Endothelial cell of umbilical vein (primary cell): ENCODE results near the gene ABCB4. TPM values are rescaled to one million over a fixed set of nuclear protein-coding genes. Genes with fewer than 3 reads are reported as not detected.

Experiments
- BruUV-seq: library from RNA; stranded (reverse); fragments of 400-500 nt; replicated peaks from 2 replicates; lab custom pipeline; 2021; lab: Mats Ljungman, UMichigan
- CTCF ChIA-PET: fragments of 300-600, 350-600 bp; sonication (Branson Sonifier 250); formaldehyde crosslinking; loops from one replicate; lab custom pipeline; 2021; ENCODE audit warnings: antibody characterized with exemption, inconsistent platforms; lab: Charles Lee
- POLR2A ChIA-PET: fragments of 300-600, 350-600 bp; sonication (Branson Sonifier 250); formaldehyde crosslinking; loops from one replicate; lab custom pipeline; 2021; ENCODE audit warnings: antibody characterized with exemption, inconsistent platforms; lab: Charles Lee
- DNase-seq: peaks from one replicate; pipeline ENCODE4 v3.0.0-alpha.2; 2011; ENCODE audit warnings: low read depth, low spot score
- FAIRE-seq: peaks from 2 replicates; lab custom pipeline; 2011; peaks lifted over from hg19 to GRCh38; lab: Jason Lieb, UNC
- H2AFZ ChIP-seq: 2 replicates; pipeline ENCODE4 v1.6.0; 2012; ENCODE audit warnings: low read depth, low read length, control low read depth, inconsistent platforms
- H3K27ac ChIP-seq: 2 replicates; pipeline ENCODE4 v1.5.1; 2011; ENCODE audit warnings: low read depth, mild to moderate bottlenecking, control low read depth, low read length, moderate library complexity; ENCODE audit not compliant: insufficient read depth
- H3K27me3 ChIP-seq, 2 experiments: 2 replicates each; pipeline versions ENCODE4 v1.6.0 to v1.6.1; 2011; ENCODE audit warnings: low read length in 2 of 2, mixed read lengths in 1 of 2; ENCODE audit not compliant: control insufficient read depth in 2 of 2, insufficient read depth in 2 of 2
- H3K36me3 ChIP-seq, 2 experiments: 2 replicates in 1 of 2; 3 replicates in 1 of 2; pipeline ENCODE4 v1.5.1; 2011; ENCODE audit warnings: low read length in 2 of 2, mild to moderate bottlenecking in 1 of 2, moderate library complexity in 1 of 2; ENCODE audit not compliant: control insufficient read depth in 2 of 2, insufficient read depth in 2 of 2; ENCODE audit errors: extremely low read depth in 1 of 2
- H3K4me1 ChIP-seq: 3 replicates; pipeline ENCODE4 v1.5.1; 2011; ENCODE audit warnings: mild to moderate bottlenecking, low read length; ENCODE audit not compliant: control insufficient read depth, insufficient read depth; ENCODE audit errors: extremely low read depth
- H3K4me2 ChIP-seq: 2 replicates; pipeline ENCODE4 v1.6.1; 2011; ENCODE audit warnings: low read length, control low read depth, mixed read lengths; ENCODE audit not compliant: insufficient read depth
- H3K4me3 ChIP-seq, 3 experiments: fragments of 200-600 bp in 1 of 3; sonication (generic), shearing (Covaris generic) in 1 of 3; replicated peaks in 1 of 3; 2 replicates each; pipeline ENCODE4 v1.5.1; 2011 to 2016; ENCODE audit warnings: control low read depth in 3 of 3, low read length in 3 of 3, mild to moderate bottlenecking in 2 of 3, inconsistent platforms in 1 of 3, low read depth in 1 of 3, moderate library complexity in 1 of 3; ENCODE audit not compliant: insufficient read depth in 1 of 3
- H3K79me2 ChIP-seq: 2 replicates; pipeline ENCODE4 v1.6.0; 2012; ENCODE audit warnings: low read length, inconsistent platforms; ENCODE audit not compliant: control insufficient read depth, insufficient read depth
- H3K9ac ChIP-seq: replicated peaks from 2 replicates; pipeline ENCODE3; 2011; ENCODE audit warnings: low read length, control low read depth; ENCODE audit not compliant: insufficient read depth; ENCODE audit errors: extremely low read depth
- H3K9me1 ChIP-seq: replicated peaks from 3 replicates; pipeline ENCODE4 v1.6.0; 2011; ENCODE audit warnings: mild to moderate bottlenecking, low read length; ENCODE audit not compliant: control insufficient read depth, insufficient read depth; ENCODE audit errors: extremely low read depth
- H3K9me3 ChIP-seq: replicated peaks from 2 replicates; pipeline ENCODE4 v1.5.1; 2012; ENCODE audit warnings: low read length, inconsistent platforms; ENCODE audit not compliant: control insufficient read depth, insufficient read depth
- H4K20me1 ChIP-seq: replicated peaks from 2 replicates; pipeline ENCODE3; 2011; ENCODE audit warnings: mild to moderate bottlenecking, low read length; ENCODE audit not compliant: control insufficient read depth, insufficient read depth; ENCODE audit errors: extremely low read depth
- CTCF ChIP-seq, 2 donors: IDR thresholded peaks; 1 replicate in 1 of 2; 2 replicates in 1 of 2; pipeline ENCODE4 v1.5.1; 2011; ENCODE audit warnings: low read length in 2 of 2, mild to moderate bottlenecking in 2 of 2, moderate library complexity in 2 of 2, control low read depth in 1 of 2, inconsistent platforms in 1 of 2, low read depth in 1 of 2; ENCODE audit not compliant: insufficient read depth in 1 of 2; ENCODE audit errors: extremely low read depth in 1 of 2
- EZH2 ChIP-seq: IDR thresholded peaks from 2 replicates; pipeline ENCODE4 v1.6.1; 2012; ENCODE audit warnings: borderline replicate concordance, low read depth, mild to moderate bottlenecking, moderate library complexity, low read length, inconsistent platforms; ENCODE audit not compliant: severe bottlenecking
- FOS ChIP-seq: IDR thresholded peaks from 2 replicates; pipeline ENCODE4 v1.6.1; 2011; ENCODE audit warnings: mild to moderate bottlenecking, low read length, moderate library complexity, borderline replicate concordance; ENCODE audit not compliant: insufficient read depth
- GATA2 ChIP-seq: IDR thresholded peaks from 2 replicates; pipeline ENCODE4 v1.7.0; 2011; ENCODE audit warnings: low read depth, mild to moderate bottlenecking, moderate library complexity, mixed read lengths, low read length; ENCODE audit not compliant: insufficient read length, insufficient read depth
- JUN ChIP-seq: IDR thresholded peaks from 2 replicates; pipeline ENCODE4 v1.6.1; 2011; ENCODE audit warnings: borderline replicate concordance, low read depth; ENCODE audit not compliant: insufficient read length, insufficient read depth
- MAX ChIP-seq: IDR thresholded peaks from 2 replicates; pipeline ENCODE4 v1.6.1; 2011; ENCODE audit not compliant: insufficient read depth, insufficient read length
- MYC ChIP-seq: IDR thresholded peaks from one replicate; pipeline ENCODE4 v1.6.1; 2011; ENCODE audit warnings: mild to moderate bottlenecking, low read depth, low read length
- POLR2A ChIP-seq: IDR thresholded peaks from 2 replicates; pipeline ENCODE4 v1.6.1; 2012; ENCODE audit warnings: low read depth, mild to moderate bottlenecking, control low read depth, low read length
- POLR2AphosphoS5 ChIP-seq: IDR thresholded peaks from 2 replicates; pipeline ENCODE4 v1.6.1; 2012; ENCODE audit warnings: low read depth, mild to moderate bottlenecking, control low read depth, low read length, moderate library complexity; ENCODE audit not compliant: insufficient read depth
- dilution Hi-C: fragments of 300-500 bp; cut with MboI; formaldehyde crosslinking; loops from one replicate; pipeline ENCODE4 v1.15.0; 2019; ENCODE audit warnings: low sequenced_read_pairs; ENCODE audit not compliant: extremely low pct_ligation_motif_present
- intact Hi-C: fragments of 100-400 bp; cut with micrococcal nuclease; formaldehyde crosslinking; loops from one replicate; pipeline ENCODE4 v1.10.0; 2022
- polyA plus RNA-seq, 4 experiments: library from polyadenylated mRNA; depleted of rRNA in 3 of 4; stranded (reverse) in 3 of 4; unstranded in 1 of 4; fragments of >200 nt; gene quantifications; 2 replicates each; pipeline versions ENCODE4 v1.2.1 to v1.2.3, GENCODE V29; 2011 to 2012; ENCODE audit warnings: missing spikeins in 1 of 4
- total RNA-seq: library from RNA; stranded (reverse); gene quantifications from 2 replicates; pipeline ENCODE4 v1.2.3, GENCODE V29; 2021

ABCB4 gene
- total and polyA plus RNA-seq, 2 donors (not counting 3 experiments of a cell fraction or from before 2014, with no cell fraction given): 0.11 to 0.15 TPM

- dilution Hi-C loops: loop anchor here (25.0 kb wide), 1 partner anchor 101 kb away; no protein-coding TSS in a partner anchor
- FAIRE-seq (no peak), DNase-seq (no peak)
- BruUV-seq: no TSS peak
- H3K9me3 ChIP-seq: no peaks in the 10 kb centered on the region
- no peaks in the 10 kb centered on the region for H4K20me1 ChIP-seq
- intact Hi-C loops: no loop called here
- H3K27ac ChIP-seq: no peak overlapping the region
- H3K27me3 ChIP-seq: peaks cover 14 to 15% of the 10 kb centered on the region in 2 experiments
- H3K9ac ChIP-seq: no peak overlapping the region
- no peak overlapping the region for H3K4me2 ChIP-seq
- CTCF ChIA-PET: interaction anchor here (8.0 kb wide), 1 partner anchor 98 kb away, joined by 299 read pairs; no protein-coding TSS in a partner anchor
- no peak overlapping the region for H3K4me3 ChIP-seq
- POLR2A ChIA-PET: no interaction called here
- no peaks in the 10 kb centered on the region for H3K79me2 ChIP-seq
- no peaks in the 10 kb centered on the region for H3K36me3 ChIP-seq
- no peaks in the 10 kb centered on the region for H3K9me1 ChIP-seq
- H2AFZ ChIP-seq: no peak overlapping the region
- no peaks in the 10 kb centered on the region for H3K4me1 ChIP-seq
- TF ChIP-seq POLR2A: no peak
- TF ChIP-seq MYC: no peak
- TF ChIP-seq EZH2: no peak
- TF ChIP-seq JUN: no peak
- no peak for TF ChIP-seq CTCF (IDR thresholded peaks at IDR 0.05; ENCODE audit: extremely low read depth in 1 of 2, insufficient read depth in 1 of 2, low read depth in 1 of 2, low read length in 2 of 2)
- no peak for TF ChIP-seq GATA2
- no peak for TF ChIP-seq POLR2AphosphoS5
- no peak for TF ChIP-seq MAX
- no peak for TF ChIP-seq FOS
Measured at GRCh38 chr7:87413029-87413428, 62.5 kb downstream of the ABCB4 start.
